ENCODE results near the gene FRMD5. TPM values are rescaled to one million over a fixed set of nuclear protein-coding genes. Genes with fewer than 3 reads are reported as not detected.

The FRMD5 gene
- polyA plus RNA-seq, result 6.4 to 11.8 TPM (median 7.3 TPM) in 3 replicates
- polyA plus RNA-seq (2011; ENCODE audit: low read depth), result 1.6 TPM
- polyA plus RNA-seq (2011; cell fraction: cytosol; rRNA removed), result 4.9 and 5.4 TPM in 2 replicates
- 10.9 and 15.5 TPM in 2 replicates for polyA plus RNA-seq (2011; cell fraction: nucleus; rRNA removed)
- polyA plus RNA-seq (2012; ENCODE audit: low replicate concordance), result 0.83 and 9.5 TPM in 2 replicates
- 11.5 to 29.1 TPM (median 12.1 TPM) in 3 replicates for polyA minus RNA-seq
- polyA minus RNA-seq (2011; cell fraction: cytosol; rRNA and poly(A)+ RNA removed), result 5.0 TPM
- polyA minus RNA-seq (2011; cell fraction: nucleus; rRNA and poly(A)+ RNA removed), result 8.9 and 13.1 TPM in 2 replicates

GRCh38 chr15:44195151-44195740 is at the start of gene FRMD5:
TSS of gene FRMD5 (minus strand) at chr15:44195271.
- no peak for TF ChIP-seq EZH2 (IDR thresholded peaks at IDR 0.05; ENCODE audit: low read length)
- TF ChIP-seq, protein P1, sequence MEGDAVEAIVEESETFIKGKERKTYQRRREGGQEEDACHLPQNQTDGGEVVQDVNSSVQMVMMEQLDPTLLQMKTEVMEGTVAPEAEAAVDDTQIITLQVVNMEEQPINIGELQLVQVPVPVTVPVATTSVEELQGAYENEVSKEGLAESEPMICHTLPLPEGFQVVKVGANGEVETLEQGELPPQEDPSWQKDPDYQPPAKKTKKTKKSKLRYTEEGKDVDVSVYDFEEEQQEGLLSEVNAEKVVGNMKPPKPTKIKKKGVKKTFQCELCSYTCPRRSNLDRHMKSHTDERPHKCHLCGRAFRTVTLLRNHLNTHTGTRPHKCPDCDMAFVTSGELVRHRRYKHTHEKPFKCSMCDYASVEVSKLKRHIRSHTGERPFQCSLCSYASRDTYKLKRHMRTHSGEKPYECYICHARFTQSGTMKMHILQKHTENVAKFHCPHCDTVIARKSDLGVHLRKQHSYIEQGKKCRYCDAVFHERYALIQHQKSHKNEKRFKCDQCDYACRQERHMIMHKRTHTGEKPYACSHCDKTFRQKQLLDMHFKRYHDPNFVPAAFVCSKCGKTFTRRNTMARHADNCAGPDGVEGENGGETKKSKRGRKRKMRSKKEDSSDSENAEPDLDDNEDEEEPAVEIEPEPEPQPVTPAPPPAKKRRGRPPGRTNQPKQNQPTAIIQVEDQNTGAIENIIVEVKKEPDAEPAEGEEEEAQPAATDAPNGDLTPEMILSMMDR (optimal IDR thresholded peaks at IDR 0.05 in 1 of 3, IDR thresholded peaks at IDR 0.05 in 1 of 3, conservative IDR thresholded peaks at IDR 0.05 in 1 of 3; ENCODE audit: extremely low read depth in 1 of 3, insufficient read depth in 2 of 3, low read length in 3 of 3), result peak; percentile 39 to 58 (median 44)
- Histone ChIP-seq H4K20me1 (ENCODE audit: control insufficient read depth, extremely low read depth, insufficient read depth, low read length) (no peaks in the 10 kb centered on the region), H3K79me2 (ENCODE audit: control insufficient read depth, insufficient read depth, low read length) (peaks cover 37% of the 10 kb centered on the region), H3K9me1 (ENCODE audit: control insufficient read depth, extremely low read depth, insufficient read depth, low read length) (no peaks in the 10 kb centered on the region), H3K27ac (ENCODE audit: control insufficient read depth, insufficient read depth, low read length) (peak within 1 kb of the TSS; percentile 68), H3K36me3 (ENCODE audit: control insufficient read depth in 2 of 2, extremely low read depth in 1 of 2, insufficient read depth in 2 of 2, low read length in 2 of 2) (no peaks in the 10 kb centered on the region), H3K27me3 (ENCODE audit: control insufficient read depth, extremely low read depth, insufficient read depth, low read length) (no peaks in the 10 kb centered on the region), H3K9ac (ENCODE audit: control insufficient read depth, extremely low read depth, insufficient read depth, low read length) (peak within 1 kb of the TSS; percentile 83), H3K4me3 (ENCODE audit: control insufficient read depth in 2 of 3, extremely low read depth in 1 of 3, insufficient read depth in 2 of 3, low read depth in 1 of 3, low read length in 3 of 3) (peak within 1 kb of the TSS; percentile 77 to 86 (median 82)), H3K4me1 (ENCODE audit: control insufficient read depth, extremely low read depth, insufficient read depth, low read length) (peaks cover 32% of the 10 kb centered on the region), H3K4me2 (ENCODE audit: control insufficient read depth, extremely low read depth, insufficient read depth, low read depth, low read length) (peak within 1 kb of the TSS; percentile 94), H3K9me3 (ENCODE audit: control insufficient read depth, low read depth, low read length) (no peaks in the 10 kb centered on the region), H2AFZ (ENCODE audit: control insufficient read depth, low read length) (peak within 1 kb of the TSS; percentile 93)
- DNase-seq (ENCODE audit: low read depth, low spot score), result peak; percentile 61
- peak; percentile 96 for FAIRE-seq
- dilution Hi-C loops (cut with MboI; ENCODE audit: extremely low pct_ligation_motif_present, low sequenced_read_pairs), result no loop called here

- FAIRE-seq, result no peak
- dilution Hi-C loops (cut with MboI; ENCODE audit: extremely low pct_ligation_motif_present, low sequenced_read_pairs), result no loop called here
- Histone ChIP-seq H3K9me3 (ENCODE audit: control insufficient read depth, low read depth, low read length) (no peaks in the 10 kb centered on the region), H2AFZ (ENCODE audit: control insufficient read depth, low read length) (no peak overlapping the region), H3K9ac (ENCODE audit: control insufficient read depth, extremely low read depth, insufficient read depth, low read length) (no peak overlapping the region), H3K36me3 (ENCODE audit: control insufficient read depth in 2 of 2, extremely low read depth in 1 of 2, insufficient read depth in 2 of 2, low read length in 2 of 2) (no peaks in the 10 kb centered on the region), H4K20me1 (ENCODE audit: control insufficient read depth, extremely low read depth, insufficient read depth, low read length) (no peaks in the 10 kb centered on the region), H3K27me3 (ENCODE audit: control insufficient read depth, extremely low read depth, insufficient read depth, low read length) (no peaks in the 10 kb centered on the region), H3K9me1 (ENCODE audit: control insufficient read depth, extremely low read depth, insufficient read depth, low read length) (no peaks in the 10 kb centered on the region), H3K27ac (ENCODE audit: control insufficient read depth, insufficient read depth, low read length) (no peak overlapping the region), H3K4me1 (ENCODE audit: control insufficient read depth, extremely low read depth, insufficient read depth, low read length) (no peaks in the 10 kb centered on the region), H3K79me2 (ENCODE audit: control insufficient read depth, insufficient read depth, low read length) (no peaks in the 10 kb centered on the region), H3K4me3 (ENCODE audit: control insufficient read depth in 2 of 3, extremely low read depth in 1 of 3, insufficient read depth in 2 of 3, low read depth in 1 of 3, low read length in 3 of 3) (no peak overlapping the region), H3K4me2 (ENCODE audit: control insufficient read depth, extremely low read depth, insufficient read depth, low read depth, low read length) (no peak overlapping the region)
- TF ChIP-seq, protein P1 (optimal IDR thresholded peaks at IDR 0.05 in 1 of 3, IDR thresholded peaks at IDR 0.05 in 1 of 3, conservative IDR thresholded peaks at IDR 0.05 in 1 of 3; ENCODE audit: extremely low read depth in 1 of 3, insufficient read depth in 2 of 3, low read length in 3 of 3), result peak in 2 of 3 experiments; percentile 23 to 33
- TF ChIP-seq EZH2 (IDR thresholded peaks at IDR 0.05; ENCODE audit: low read length), result no peak
- DNase-seq (ENCODE audit: low read depth, low spot score), result no peak
Measured at GRCh38 chr15:44243829-44244228, 48.8 kb upstream of the FRMD5 start.

Measured in keratinocyte (primary cell).